IMR-90 (cell line): ENCODE data around the gene PIGW. TPM values are rescaled to one million over a fixed set of nuclear protein-coding genes. Genes with fewer than 3 reads are reported as not detected.

Experiments
- ATAC-seq: fragments of 200-7000 bp; cut with Tn5 transposase; 2 replicates; pipeline ENCODE4 v1.9.1; 2020; ENCODE audit warnings: low read depth, mild to moderate bottlenecking, moderate library complexity
- BruUV-seq: library from RNA; stranded (reverse); fragments of 400-500 nt; replicated peaks from 2 replicates; lab custom pipeline; 2021; lab: Mats Ljungman, UMichigan
- CTCF ChIA-PET: fragments of 300-600 bp; formaldehyde crosslinking; extraction: SDS; loops from one replicate; lab custom pipeline; 2021; ENCODE audit warnings: antibody characterized with exemption; lab: Yijun Ruan, JAX
- POLR2A ChIA-PET: fragments of 300-600 bp; sonication (Branson Sonifier 250); formaldehyde crosslinking; loops from one replicate; lab custom pipeline; 2022; ENCODE audit warnings: antibody characterized with exemption; ENCODE audit not compliant: unreplicated experiment; lab: Charles Lee
- DNase-seq: peaks from one replicate; pipeline ENCODE4 v3.0.0; 2013
- H2AFZ ChIP-seq: replicated peaks from 2 replicates; pipeline ENCODE3; 2013; ENCODE audit warnings: low read length, mild to moderate bottlenecking; ENCODE audit not compliant: poor library complexity
- H2AK5ac ChIP-seq: 2 replicates; pipeline ENCODE4 v1.6.1; 2013; ENCODE audit warnings: low read depth, low read length, inconsistent platforms
- H2AK9ac ChIP-seq: replicated peaks from 2 replicates; pipeline ENCODE3; 2013; ENCODE audit warnings: mild to moderate bottlenecking, low read depth, low read length, moderate library complexity; ENCODE audit not compliant: poor library complexity
- H2BK120ac ChIP-seq: 2 replicates; pipeline ENCODE4 v1.6.1; 2013; ENCODE audit warnings: low read depth, low read length, inconsistent platforms
- H2BK15ac ChIP-seq: 3 replicates; pipeline ENCODE4 v1.6.1; 2013; ENCODE audit warnings: low read depth, low read length, inconsistent platforms
- H2BK20ac ChIP-seq: 2 replicates; pipeline ENCODE4 v1.6.1; 2013; ENCODE audit warnings: low read depth, mild to moderate bottlenecking, inconsistent platforms, low read length, moderate library complexity
- H2BK5ac ChIP-seq: 2 replicates; pipeline ENCODE4 v1.6.1; 2013; ENCODE audit warnings: mild to moderate bottlenecking, low read depth, low read length, inconsistent platforms; ENCODE audit not compliant: poor library complexity, severe bottlenecking
- H3K14ac ChIP-seq: replicated peaks from 2 replicates; pipeline ENCODE4 v1.6.1; 2013; ENCODE audit warnings: low read depth, low read length, inconsistent platforms
- H3K18ac ChIP-seq: 2 replicates; pipeline ENCODE4 v1.6.1; 2013; ENCODE audit warnings: low read depth, low read length, control low read depth
- H3K23ac ChIP-seq: 2 replicates; pipeline ENCODE4 v1.6.1; 2013; ENCODE audit warnings: low read depth, low read length, inconsistent platforms
- H3K27ac ChIP-seq: 2 replicates; pipeline ENCODE4 v1.5.1; 2013; ENCODE audit warnings: mild to moderate bottlenecking, control low read depth, low read length; ENCODE audit not compliant: insufficient read depth
- H3K27me3 ChIP-seq: 2 replicates; pipeline ENCODE4 v1.6.1; 2013; ENCODE audit warnings: low read length; ENCODE audit not compliant: control insufficient read depth, insufficient read depth
- H3K36me3 ChIP-seq: 2 replicates; pipeline ENCODE4 v1.6.1; 2013; ENCODE audit warnings: low read length, mixed read lengths; ENCODE audit not compliant: control insufficient read depth, insufficient read depth
- H3K4ac ChIP-seq: 2 replicates; pipeline ENCODE4 v1.6.1; 2013; ENCODE audit warnings: low read depth, low read length, inconsistent platforms
- H3K4me1 ChIP-seq: 2 replicates; pipeline ENCODE4 v1.6.1; 2013; ENCODE audit warnings: low read length, mixed read lengths; ENCODE audit not compliant: control insufficient read depth, insufficient read depth
- H3K4me2 ChIP-seq: 2 replicates; pipeline ENCODE4 v1.6.1; 2013; ENCODE audit warnings: low read depth, mild to moderate bottlenecking, control low read depth, low read length, moderate library complexity
- H3K4me3 ChIP-seq: 2 replicates; pipeline ENCODE4 v1.5.1; 2013; ENCODE audit warnings: low read depth, mild to moderate bottlenecking, control low read depth, low read length, moderate library complexity; ENCODE audit not compliant: insufficient read depth
- H3K56ac ChIP-seq: 2 replicates; pipeline ENCODE4 v1.6.1; 2013; ENCODE audit warnings: low read length, inconsistent platforms; ENCODE audit not compliant: insufficient read depth; ENCODE audit errors: extremely low read depth
- H3K79me1 ChIP-seq, 2 experiments: 2 replicates each; pipeline ENCODE4 v1.6.1; 2013; ENCODE audit warnings: low read length in 2 of 2, inconsistent platforms in 1 of 2, low read depth in 1 of 2
- H3K9ac ChIP-seq: 2 replicates; pipeline ENCODE4 v1.6.1; 2013; ENCODE audit warnings: low read depth, low read length, control low read depth
- H3K9me1 ChIP-seq: 2 replicates; pipeline ENCODE4 v1.6.1; 2013; ENCODE audit warnings: low read length, inconsistent platforms; ENCODE audit not compliant: insufficient read depth
- H3K9me3 ChIP-seq: 2 replicates; pipeline ENCODE4 v1.6.1; 2013; ENCODE audit warnings: low read length; ENCODE audit not compliant: control insufficient read depth, insufficient read depth
- H4K20me1 ChIP-seq: 2 replicates; pipeline ENCODE4 v1.6.1; 2013; ENCODE audit warnings: low read length, inconsistent platforms; ENCODE audit not compliant: insufficient read depth
- H4K5ac ChIP-seq: 2 replicates; pipeline ENCODE4 v1.6.1; 2013; ENCODE audit warnings: mild to moderate bottlenecking, low read depth, low read length, control low read depth
- H4K8ac ChIP-seq, 2 experiments: 2 replicates each; pipeline ENCODE4 v1.6.1; 2013; ENCODE audit warnings: low read depth in 2 of 2, low read length in 2 of 2, control low read depth in 1 of 2, inconsistent platforms in 1 of 2
- H4K91ac ChIP-seq: 2 replicates; pipeline ENCODE4 v1.6.1; 2013; ENCODE audit warnings: low read depth, low read length, inconsistent platforms; ENCODE audit not compliant: insufficient read depth
- BHLHE40 ChIP-seq: fragments of 150-350 bp; IDR thresholded peaks from 2 replicates; pipeline ENCODE4 v1.6.1; 2016; ENCODE audit warnings: mild to moderate bottlenecking, low read depth, low read length
- CEBPB ChIP-seq: IDR thresholded peaks from 2 replicates; pipeline ENCODE4 v1.6.1; 2012; ENCODE audit warnings: low read depth, low read length, improper control_type of control experiment
- CHD1 ChIP-seq: IDR thresholded peaks from 2 replicates; pipeline ENCODE4 v1.6.1; 2012; ENCODE audit warnings: low read depth, low read length, improper control_type of control experiment
- ELK1 ChIP-seq: fragments of 150-350 bp; IDR thresholded peaks from 2 replicates; pipeline ENCODE4 v1.6.1; 2016; ENCODE audit warnings: low read depth, mild to moderate bottlenecking, low read length, moderate library complexity, borderline replicate concordance
- FOS ChIP-seq: fragments of 150-350 bp; IDR thresholded peaks from 2 replicates; pipeline ENCODE4 v1.6.1; 2016; ENCODE audit warnings: low read depth, low read length
- MAFK ChIP-seq: IDR thresholded peaks from 2 replicates; pipeline ENCODE4 v1.6.1; 2012; ENCODE audit warnings: low read depth, low read length, improper control_type of control experiment
- MAZ ChIP-seq: IDR thresholded peaks from 2 replicates; pipeline ENCODE4 v1.6.1; 2012; ENCODE audit warnings: low read depth, mild to moderate bottlenecking, low read length, improper control_type of control experiment, moderate library complexity, borderline replicate concordance
- MXI1 ChIP-seq: IDR thresholded peaks from 2 replicates; pipeline ENCODE4 v1.6.1; 2012; ENCODE audit warnings: low read depth, mild to moderate bottlenecking, low read length, moderate library complexity, borderline replicate concordance
- NFE2L2 ChIP-seq: fragments of 150-350 bp; IDR thresholded peaks from 2 replicates; pipeline ENCODE4 v1.6.1; 2016; ENCODE audit warnings: low read depth, mild to moderate bottlenecking, low read length
- POLR2A ChIP-seq: IDR thresholded peaks from 2 replicates; pipeline ENCODE4 v1.6.1; 2012; ENCODE audit warnings: mild to moderate bottlenecking, low read depth, low read length
- RAD21 ChIP-seq: IDR thresholded peaks from 2 replicates; pipeline ENCODE4 v1.6.1; 2012; ENCODE audit warnings: low read length, improper control_type of control experiment
- RCOR1 ChIP-seq: IDR thresholded peaks from 2 replicates; pipeline ENCODE4 v1.6.1; 2012; ENCODE audit warnings: mild to moderate bottlenecking, low read length, improper control_type of control experiment; ENCODE audit not compliant: insufficient replicate concordance
- RFX5 ChIP-seq: IDR thresholded peaks from 2 replicates; pipeline ENCODE4 v1.8.0; 2012; ENCODE audit warnings: low read depth, mild to moderate bottlenecking, low read length, moderate library complexity
- SMC3 ChIP-seq: fragments of 150-350 bp; IDR thresholded peaks from 2 replicates; pipeline ENCODE4 v1.6.1; 2016; ENCODE audit warnings: low read depth, mild to moderate bottlenecking, antibody characterized with exemption, low read length, moderate library complexity
- USF2 ChIP-seq: fragments of 150-350 bp; IDR thresholded peaks from 2 replicates; pipeline ENCODE4 v1.6.1; 2017; ENCODE audit warnings: mild to moderate bottlenecking, antibody characterized with exemption, low read length, low read depth
- WGBS, 2 experiments: methylation state at CpG; one replicate each; pipeline versions ENCODE4 v1.1.5 to v1.1.7; 2013; ENCODE audit warnings: missing lambda C conversion rate in 2 of 2; ENCODE audit not compliant: insufficient read length in 1 of 2; ENCODE audit errors: extremely low coverage in 2 of 2; 5-methylcytosine and 5-hydroxymethylcytosine counted together
- dilution Hi-C: fragments of 300-500 bp; cut with HindIII; formaldehyde crosslinking; loops from one replicate; pipeline ENCODE4 v1.14.3; 2018; ENCODE audit warnings: low sequenced_read_pairs; ENCODE audit not compliant: unreplicated experiment
- in situ Hi-C: fragments of 300-500 bp; cut with MboI; formaldehyde crosslinking; loops from 3 replicates; pipeline ENCODE4 v1.14.3; 2019; ENCODE audit warnings: low sequenced_read_pairs, inconsistent platforms, mixed read lengths
- intact Hi-C: fragments of 100-400 bp; cut with micrococcal nuclease; formaldehyde crosslinking; loops from 2 replicates; pipeline ENCODE4 v1.10.0; 2022
- polyA plus RNA-seq, 3 experiments: library from polyadenylated mRNA; depleted of rRNA; stranded (reverse); fragments of >200 nt; gene quantifications; 2 replicates each; pipeline ENCODE4 v1.2.3, GENCODE V29; 2012; ENCODE audit warnings: low replicate concordance in 1 of 3
- total RNA-seq: library from RNA; depleted of rRNA; stranded (reverse); fragments of >200 nt; gene quantifications from 2 replicates; pipeline ENCODE4 v1.2.3, GENCODE V29; 2012

The PIGW gene
- total and polyA plus RNA-seq, 2 of the 4 experiments (the other 2 are of a cell fraction), result 4.5 to 5.5 TPM

GRCh38 chr17:36566081-36566480 is 31.3 kb downstream of the PIGW start:
- intact Hi-C loops, result no loop called here
- Histone ChIP-seq H2BK15ac (no peak overlapping the region), H4K91ac (no peak overlapping the region), H4K8ac (no peak overlapping the region), H4K5ac (no peak overlapping the region), H3K23ac (no peak overlapping the region), H2BK120ac (no peak overlapping the region), H3K27me3 (no peaks in the 10 kb centered on the region), H3K56ac (no peak overlapping the region), H2BK5ac (no peak overlapping the region), H3K36me3 (peaks cover 56% of the 10 kb centered on the region), H2AK9ac (no peak overlapping the region), H2BK20ac (no peak overlapping the region), H3K4me3 (no peak overlapping the region), H4K20me1 (peaks cover 39% of the 10 kb centered on the region), H3K4me1 (no peaks in the 10 kb centered on the region), H3K14ac (no peak overlapping the region), H3K9ac (no peak overlapping the region), H3K79me1 (peaks cover 27 to 42% of the 10 kb centered on the region in 2 experiments), H3K9me3 (no peaks in the 10 kb centered on the region), H3K4me2 (no peak overlapping the region), H2AFZ (no peak overlapping the region), H2AK5ac (no peak overlapping the region), H3K27ac (no peak overlapping the region), H3K4ac (no peak overlapping the region), H3K18ac (no peak overlapping the region), H3K9me1 (peaks cover 4% of the 10 kb centered on the region; the same call in 1 of the 2 replicates)
- WGBS, 2 experiments, result 92% methylated on average over 3 of the region's 4 CpGs; no CpG with 5 or more reads in 1 of the 2 experiments
- POLR2A ChIA-PET, result no interaction called here
- in situ Hi-C loops, result no loop called here
- no TSS peak for BruUV-seq
- CTCF ChIA-PET, result no interaction called here
- DNase-seq (no peak), ATAC-seq (no peak)
- dilution Hi-C loops, result no loop called here
- TF ChIP-seq MXI1 (no peak), MAZ (no peak), FOS (no peak), ELK1 (no peak), CEBPB (no peak), RFX5 (no peak), RCOR1 (no peak), NFE2L2 (no peak), BHLHE40 (no peak), SMC3 (no peak), MAFK (no peak), CHD1 (no peak), USF2 (no peak), POLR2A (no peak), RAD21 (no peak)
